ENCODE data around the gene PRELID3B.

- TF ChIP-seq CTCF (IDR thresholded peaks at IDR 0.05) = no peak
- TF ChIP-seq EP300 (IDR thresholded peaks at IDR 0.05) = no peak
- TF ChIP-seq POLR2AphosphoS5 (IDR thresholded peaks at IDR 0.05) = no peak
- TF ChIP-seq POLR2A (IDR thresholded peaks at IDR 0.05) = no peak
These were observed 27.8 kb downstream of the PRELID3B start for GRCh38 chr20:59014680-59015389.

Data from upper lobe of left lung (tissue), 4 donors.